Stimulated activated naive CD4-positive, alpha-beta T cell treated with Interleukin-2 at 50 U/mL for 16 hours (primary cell): ENCODE results near the gene FARS2.

Experiments
- DNase-seq: peaks from one replicate; lab custom pipeline; 2025; lab: John Stamatoyannopoulos, UW

FARS2 gene

GRCh38 chr6:5249451-5250122 is 11.7 kb upstream of the FARS2 start:
- no peak for DNase-seq

DNA sequence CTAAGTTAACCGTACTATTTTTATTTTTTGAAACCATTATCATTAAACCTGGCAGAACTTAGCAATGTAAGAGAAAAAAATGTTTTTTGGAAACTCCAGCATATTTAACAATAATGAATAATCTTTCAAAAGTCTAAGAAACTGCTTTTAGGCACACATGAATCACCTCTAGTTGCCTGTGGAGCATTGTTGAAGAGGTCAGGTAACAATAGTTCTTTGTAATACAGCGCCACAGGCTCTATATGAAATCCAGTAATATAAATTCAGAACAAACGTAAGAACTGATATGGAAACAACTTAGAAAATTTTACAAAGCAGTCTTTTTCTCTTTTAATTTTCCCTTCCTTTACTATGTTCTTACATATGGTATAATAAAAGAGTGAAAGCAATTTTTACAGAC is 10.9 kb upstream of the FARS2 start:
- no peak for DNase-seq

DNA sequence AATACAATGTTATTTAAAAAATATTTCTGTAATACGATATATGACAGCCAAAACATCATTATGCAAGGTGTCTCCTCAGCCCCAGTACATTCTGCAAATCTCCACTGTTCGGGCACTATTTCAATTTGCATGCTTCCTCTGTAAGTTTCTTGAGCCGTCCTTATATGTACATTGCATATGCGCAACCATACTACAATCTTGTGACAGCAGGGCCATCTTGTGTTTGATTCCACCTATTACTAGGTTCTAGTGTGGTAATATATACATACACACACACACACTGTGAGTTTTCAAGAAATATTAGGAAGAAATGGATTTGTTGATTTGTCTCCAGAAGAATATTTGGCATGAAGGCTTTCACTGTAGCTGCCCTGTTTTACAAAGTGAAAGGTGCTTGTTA is 10.4 kb upstream of the FARS2 start:
- DNase-seq, result no peak

- DNase-seq, result no peak
Observed at GRCh38 chr6:5256952-5257351, 4.4 kb upstream of the FARS2 start.

DNA sequence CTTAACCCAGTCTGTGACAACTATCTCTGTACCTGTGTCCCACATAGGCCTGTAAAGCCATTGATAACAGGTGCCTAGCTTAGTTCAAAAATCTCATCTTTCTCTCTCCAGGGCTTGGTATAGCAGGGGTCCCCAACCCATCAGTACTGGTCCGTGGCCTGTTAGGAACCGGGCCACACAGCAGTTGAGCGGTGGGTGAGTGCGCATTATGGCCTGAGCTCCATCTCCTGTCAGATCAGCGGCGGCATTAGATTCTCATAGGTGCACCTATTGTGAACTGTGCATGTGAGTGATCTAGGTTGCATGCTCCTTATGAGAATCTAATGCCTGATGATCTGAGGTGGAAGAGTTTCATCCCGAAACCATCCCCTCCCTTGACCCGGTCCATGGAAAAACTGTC is 3.9 kb upstream of the FARS2 start:
- DNase-seq, result no peak

DNA sequence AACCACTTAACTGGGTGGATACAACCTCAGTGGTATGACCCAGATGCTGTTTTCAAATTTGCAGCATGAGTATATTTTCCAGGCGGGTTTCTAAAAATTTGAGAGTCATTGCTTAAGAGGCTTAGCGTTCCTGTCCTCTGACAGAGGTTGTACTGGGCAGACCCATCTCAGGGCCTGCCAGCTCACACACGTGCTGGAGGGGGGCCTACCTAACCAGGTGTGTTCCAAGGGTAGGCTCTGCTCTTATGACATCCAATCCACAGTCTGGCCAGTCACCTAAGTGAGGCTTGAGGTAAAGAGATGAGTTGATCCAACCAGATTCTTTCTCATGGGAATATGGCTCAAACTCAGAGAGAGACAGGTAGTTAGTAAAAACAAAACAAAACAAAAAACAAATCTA is 1.9 kb upstream of the FARS2 start:
- no peak for DNase-seq

- DNase-seq, result peak; percentile 79
Observed at GRCh38 chr6:5260111-5260620, 1.1 kb upstream of the FARS2 start.

- no peak for DNase-seq
Observed at GRCh38 chr6:5261545-5262109, 314 bp downstream of the FARS2 start.

GRCh38 chr6:5266423-5266822 is 5.1 kb downstream of the FARS2 start:
- no peak for DNase-seq

GRCh38 chr6:5270093-5270680 is 8.9 kb downstream of the FARS2 start:
- no peak for DNase-seq

- DNase-seq, result no peak
Observed at GRCh38 chr6:5271926-5272325, 10.6 kb downstream of the FARS2 start.

- DNase-seq, result no peak
Observed at GRCh38 chr6:5274231-5274630, 12.9 kb downstream of the FARS2 start.

GRCh38 chr6:5275497-5275896 is 14.2 kb downstream of the FARS2 start:
- DNase-seq, result no peak

- DNase-seq, result no peak
Observed at GRCh38 chr6:5276581-5276980, 15.3 kb downstream of the FARS2 start.

GRCh38 chr6:5277589-5277988 is 16.3 kb downstream of the FARS2 start:
- DNase-seq, result no peak

DNA sequence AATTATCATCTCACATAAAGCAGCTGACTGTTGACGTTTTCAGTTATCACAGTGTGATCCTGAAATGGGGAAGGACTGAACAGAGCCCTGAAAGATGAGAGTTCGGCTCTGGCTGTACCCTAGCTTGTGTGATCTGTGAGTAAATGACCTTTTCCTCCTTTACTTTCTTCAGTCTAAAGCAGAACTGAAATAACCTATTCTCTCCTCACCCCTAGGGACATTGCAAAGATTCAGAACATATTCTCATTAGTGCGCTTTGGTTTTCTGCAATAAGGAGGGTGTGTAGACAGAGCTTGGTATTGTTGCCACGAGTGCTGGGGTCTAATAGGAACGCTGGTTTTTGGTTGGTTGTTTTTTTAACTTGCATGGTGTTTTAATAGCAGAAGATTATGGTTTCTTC is 16.7 kb downstream of the FARS2 start:
- no peak for DNase-seq

- no peak for DNase-seq
Observed at GRCh38 chr6:5278565-5279120, 17.3 kb downstream of the FARS2 start.

- DNase-seq, result peak; percentile 38
Observed at GRCh38 chr6:5279891-5280338, 18.6 kb downstream of the FARS2 start.

DNA sequence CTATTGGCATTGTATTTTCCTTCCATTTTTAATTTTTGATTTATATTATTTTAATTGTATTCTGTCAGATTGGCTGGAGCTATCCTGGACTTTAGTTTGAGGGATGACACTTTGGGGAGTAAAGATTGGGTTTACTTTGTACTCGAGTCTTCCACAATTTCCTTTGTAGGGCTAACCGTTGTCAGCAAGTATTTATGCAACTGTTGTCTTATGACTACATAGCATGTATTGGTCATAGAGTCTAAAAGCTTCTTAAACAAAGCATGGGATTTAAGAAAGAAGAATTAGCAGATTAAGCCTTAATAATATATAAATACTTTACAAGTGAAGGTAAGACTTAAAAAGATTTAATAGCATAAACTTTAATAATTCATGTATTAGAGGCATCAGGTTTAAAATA is 19.6 kb downstream of the FARS2 start:
- no peak for DNase-seq

GRCh38 chr6:5282191-5282623 is 20.9 kb downstream of the FARS2 start:
- DNase-seq, result no peak

- no peak for DNase-seq
Observed at GRCh38 chr6:5285081-5285480, 23.8 kb downstream of the FARS2 start.

DNA sequence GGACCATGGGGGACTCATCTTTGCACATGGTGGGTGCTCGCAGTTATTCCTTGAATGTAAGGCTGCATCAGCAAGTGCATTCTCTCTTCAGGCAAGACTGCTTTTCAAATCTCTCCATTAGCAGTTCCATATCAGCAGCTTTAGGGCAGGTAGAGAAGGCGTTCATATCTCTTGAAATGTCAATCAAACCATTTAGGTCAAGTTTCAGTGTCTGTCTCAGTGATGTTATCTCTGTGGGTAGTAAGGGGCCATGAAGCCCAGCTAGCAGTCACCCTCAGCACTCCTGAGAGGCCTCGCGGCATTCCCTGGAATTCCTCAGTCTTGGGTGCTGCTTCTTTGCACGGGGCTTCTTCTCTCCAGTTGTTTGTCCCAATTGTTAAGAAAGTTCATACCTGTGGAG is 24.2 kb downstream of the FARS2 start:
- no peak for DNase-seq

- no peak for DNase-seq
Observed at GRCh38 chr6:5286780-5287179, 25.5 kb downstream of the FARS2 start.
